PC-3 (cell line): ENCODE measurements around the gene XRCC2. TPM values are rescaled to one million over a fixed set of nuclear protein-coding genes. Genes with fewer than 3 reads are reported as not detected.
"Not testable (repeated sequence)": the region's sequence is repeated elsewhere in the genome, so short reads cannot be mapped to it uniquely, and the experiment has no call there.

ENCODE experiments used
- ATAC-seq: fragments of 200-7000 bp; cut with Tn5 transposase; 2 replicates; pipeline ENCODE4 v1.9.1; 2020; ENCODE audit warnings: mild to moderate bottlenecking, moderate library complexity
- BruUV-seq: library from RNA; stranded (reverse); fragments of 400-500 nt; replicated peaks from 2 replicates; lab custom pipeline; 2021; lab: Mats Ljungman, UMichigan
- CTCF ChIA-PET: fragments of 300-600 bp; sonication (Branson Sonifier 250); formaldehyde crosslinking; loops from one replicate; lab custom pipeline; 2022; ENCODE audit warnings: antibody characterized with exemption; lab: Charles Lee
- POLR2A ChIA-PET: fragments of 300-600 bp; sonication (Branson Sonifier 250); formaldehyde crosslinking; loops from one replicate; lab custom pipeline; 2022; ENCODE audit warnings: antibody characterized with exemption; ENCODE audit not compliant: unreplicated experiment; lab: Charles Lee
- DNase-seq: peaks from one replicate; pipeline ENCODE4 v3.0.0-alpha.2; 2015
- H2AFZ ChIP-seq: fragments of 300-600 bp; sonication (generic); 2 replicates; pipeline ENCODE4 v1.6.0; 2016; ENCODE audit warnings: antibody characterized with exemption, low read length
- H3F3A ChIP-seq: fragments of 300-600 bp; sonication (generic); one replicate; pipeline ENCODE4 v1.6.0; 2017; ENCODE audit warnings: antibody characterized with exemption, low read length, control low read depth, mild to moderate bottlenecking; ENCODE audit not compliant: unreplicated experiment
- H3K27ac ChIP-seq: fragments of 300-600 bp; sonication (generic); 2 replicates; pipeline ENCODE4 v1.5.1; 2016; ENCODE audit warnings: mild to moderate bottlenecking, low read length
- H3K27me3 ChIP-seq: fragments of 300-600 bp; sonication (generic); 2 replicates; pipeline ENCODE4 v1.6.1; 2016; ENCODE audit warnings: low read length, mixed read lengths
- H3K36me3 ChIP-seq: fragments of 300-600 bp; sonication (generic); 2 replicates; pipeline ENCODE4 v1.6.1; 2016; ENCODE audit warnings: low read depth, mixed run types, low read length, mixed read lengths
- H3K4me1 ChIP-seq: fragments of 300-600 bp; sonication (generic); 2 replicates; pipeline ENCODE4 v1.5.1; 2016; ENCODE audit warnings: low read length; ENCODE audit not compliant: insufficient read depth
- H3K4me2 ChIP-seq: fragments of 300-600 bp; sonication (generic); 2 replicates; pipeline ENCODE4 v1.6.0; 2016; ENCODE audit warnings: low read length
- H3K4me3 ChIP-seq: fragments of 300-600 bp; sonication (generic); 2 replicates; pipeline ENCODE4 v1.5.1; 2016; ENCODE audit warnings: mild to moderate bottlenecking, low read length, mixed read lengths
- H3K79me2 ChIP-seq: fragments of 300-600 bp; sonication (generic); 2 replicates; pipeline ENCODE4 v1.6.1; 2017; ENCODE audit warnings: low read length, mixed read lengths
- H3K9ac ChIP-seq: fragments of 300-600 bp; sonication (generic); 2 replicates; pipeline ENCODE4 v1.6.0; 2016; ENCODE audit warnings: mild to moderate bottlenecking, low read length
- H3K9me2 ChIP-seq: fragments of 300-600 bp; sonication (generic); replicated peaks from 2 replicates; pipeline ENCODE4 v1.6.1; 2016; ENCODE audit warnings: mixed run types, low read length, mixed read lengths
- H3K9me3 ChIP-seq: fragments of 300-600 bp; sonication (generic); 2 replicates; pipeline ENCODE4 v1.6.1; 2016; ENCODE audit warnings: low read length, mixed read lengths
- H4K20me1 ChIP-seq: fragments of 300-600 bp; sonication (generic); 2 replicates; pipeline ENCODE4 v1.6.1; 2016; ENCODE audit warnings: low read length, mixed read lengths
- EZH2 ChIP-seq: fragments of 300-600 bp; sonication (generic); IDR thresholded peaks from one replicate; pipeline ENCODE4 v1.6.1; 2017; ENCODE audit warnings: antibody characterized with exemption, mild to moderate bottlenecking, low read length; ENCODE audit not compliant: unreplicated experiment
- EZH2phosphoT487 ChIP-seq: fragments of 300-600 bp; sonication (generic); IDR thresholded peaks from 2 replicates; pipeline ENCODE4 v1.6.1; 2018; ENCODE audit warnings: mild to moderate bottlenecking, antibody characterized with exemption, low read length, borderline replicate concordance
- intact Hi-C: fragments of 100-400 bp; cut with micrococcal nuclease; formaldehyde crosslinking; loops from 2 replicates; pipeline ENCODE4 v1.9.0; 2023
- total RNA-seq: library from RNA; depleted of rRNA; stranded (reverse); fragments of >200 nt; gene quantifications from 2 replicates; pipeline ENCODE4 v1.2.3, GENCODE V29; 2014
- TF ChIP-seq, protein P1 (sequence below): fragments of 300-600 bp; sonication (generic); conservative IDR thresholded peaks from 2 replicates; pipeline ENCODE4 v1.5.1; 2017; ENCODE audit warnings: antibody characterized with exemption, low read depth, mild to moderate bottlenecking, low read length

XRCC2 gene
- total RNA-seq, 1 experiment from 2014 or later = 18.7 TPM

- Histone ChIP-seq H3K4me3 (no peak overlapping the region), H3K9me2 (no peaks in the 10 kb centered on the region), H3K9ac (no peak overlapping the region), H3K4me1 (peaks cover 6% of the 10 kb centered on the region; the same call in 1 of the 2 replicates), H3K79me2 (no peaks in the 10 kb centered on the region), H3K27ac (no peak overlapping the region), H3K27me3 (no peaks in the 10 kb centered on the region), H3K4me2 (no peak overlapping the region), H3K9me3 (peaks cover 11% of the 10 kb centered on the region), H3F3A (no peaks in the 10 kb centered on the region), H2AFZ (no peak overlapping the region), H3K36me3 (no peaks in the 10 kb centered on the region; the same call in 1 of the 2 replicates), H4K20me1 (no peaks in the 10 kb centered on the region)
- ATAC-seq (no peak), DNase-seq (no peak)
- TF ChIP-seq EZH2phosphoT487 = no peak
- TF ChIP-seq EZH2 = no peak
- TF ChIP-seq, protein P1, sequence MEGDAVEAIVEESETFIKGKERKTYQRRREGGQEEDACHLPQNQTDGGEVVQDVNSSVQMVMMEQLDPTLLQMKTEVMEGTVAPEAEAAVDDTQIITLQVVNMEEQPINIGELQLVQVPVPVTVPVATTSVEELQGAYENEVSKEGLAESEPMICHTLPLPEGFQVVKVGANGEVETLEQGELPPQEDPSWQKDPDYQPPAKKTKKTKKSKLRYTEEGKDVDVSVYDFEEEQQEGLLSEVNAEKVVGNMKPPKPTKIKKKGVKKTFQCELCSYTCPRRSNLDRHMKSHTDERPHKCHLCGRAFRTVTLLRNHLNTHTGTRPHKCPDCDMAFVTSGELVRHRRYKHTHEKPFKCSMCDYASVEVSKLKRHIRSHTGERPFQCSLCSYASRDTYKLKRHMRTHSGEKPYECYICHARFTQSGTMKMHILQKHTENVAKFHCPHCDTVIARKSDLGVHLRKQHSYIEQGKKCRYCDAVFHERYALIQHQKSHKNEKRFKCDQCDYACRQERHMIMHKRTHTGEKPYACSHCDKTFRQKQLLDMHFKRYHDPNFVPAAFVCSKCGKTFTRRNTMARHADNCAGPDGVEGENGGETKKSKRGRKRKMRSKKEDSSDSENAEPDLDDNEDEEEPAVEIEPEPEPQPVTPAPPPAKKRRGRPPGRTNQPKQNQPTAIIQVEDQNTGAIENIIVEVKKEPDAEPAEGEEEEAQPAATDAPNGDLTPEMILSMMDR = no peak
- intact Hi-C loops = loop anchor here (10.0 kb wide), 1 partner anchor 240 kb away; no protein-coding TSS in a partner anchor
- POLR2A ChIA-PET = no interaction called here
- no TSS peak for BruUV-seq
- CTCF ChIA-PET = no interaction called here
Measured at GRCh38 chr7:152704796-152705384, 28.9 kb upstream of the XRCC2 start.

DNA sequence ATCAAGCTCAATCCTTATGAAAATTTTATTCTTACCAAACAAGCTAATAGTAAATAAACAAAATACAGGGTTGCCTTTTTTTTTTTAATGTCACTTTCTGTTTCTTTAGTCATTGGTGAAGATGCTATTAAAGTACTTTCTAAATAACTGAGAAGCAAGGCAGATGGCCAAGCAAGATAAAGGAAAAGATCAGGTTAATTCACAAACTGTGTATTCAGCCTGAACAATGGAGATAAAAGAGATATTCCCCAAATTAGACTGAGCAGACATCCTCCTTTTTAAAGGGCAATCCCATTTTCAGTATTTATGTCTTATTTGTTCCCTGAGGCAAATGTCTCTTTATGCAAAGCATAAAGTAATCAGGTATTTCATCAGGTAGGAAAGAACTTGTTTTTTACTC is 23.1 kb upstream of the XRCC2 start:
- no peak overlapping the region for H3K4me2 ChIP-seq
- ChIA-PET POLR2A (no interaction called here), CTCF (no interaction called here)

DNA sequence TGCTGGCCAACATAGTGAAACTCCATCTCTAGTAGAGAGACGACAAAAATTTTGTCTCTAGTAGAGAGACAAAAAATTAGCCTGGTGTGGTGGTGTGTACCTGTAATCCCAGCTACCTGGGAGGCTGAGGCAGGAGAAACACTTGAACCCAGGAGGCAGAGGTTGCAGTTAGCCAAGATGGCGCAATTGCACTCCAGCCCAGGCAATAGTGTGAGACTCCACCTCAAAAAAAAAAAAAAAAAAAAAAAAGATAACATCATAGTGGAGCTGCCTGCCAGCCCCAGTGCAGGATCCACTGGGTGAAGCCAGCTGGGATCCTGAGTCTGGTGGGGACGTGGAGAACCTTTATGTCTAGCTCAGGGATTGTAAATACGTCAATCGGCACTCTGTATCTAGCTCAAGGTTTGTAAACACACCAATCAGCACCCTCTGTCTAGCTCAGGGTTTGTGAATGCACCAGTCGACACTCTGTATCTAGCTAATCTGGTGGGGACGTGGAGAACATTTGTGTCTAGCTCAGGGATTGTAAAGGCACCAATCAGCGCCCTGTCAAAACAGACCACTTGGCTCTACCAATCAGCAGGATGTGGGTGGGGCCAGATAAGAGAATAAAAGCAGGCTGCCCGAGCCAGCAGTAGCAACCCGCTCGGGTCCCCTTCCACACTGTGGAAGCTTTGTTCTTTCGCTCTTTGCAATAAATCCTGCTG is 21.5 kb upstream of the XRCC2 start:
- POLR2A ChIA-PET = interaction anchor here (0.6 kb wide), 1 partner anchor 16 kb away, joined by 3 read pairs; no protein-coding TSS in a partner anchor
- H3K4me3 ChIP-seq, ATAC-seq, H3K9me2 ChIP-seq, H4K20me1 ChIP-seq, DNase-seq, CTCF ChIA-PET, H3K4me2 ChIP-seq, intact Hi-C loops, H3K79me2 ChIP-seq, H3K9ac ChIP-seq, H3K27ac ChIP-seq, H3K36me3 ChIP-seq, H2AFZ ChIP-seq, H3K27me3 ChIP-seq, BruUV-seq, H3K9me3 ChIP-seq, H3F3A ChIP-seq, H3K4me1 ChIP-seq: not testable (repeated sequence)

More for the DNA sequence above, 23.1 kb upstream of the XRCC2 start:
- no peaks in the 10 kb centered on the region for H3K9me3 ChIP-seq
- intact Hi-C loops = no loop called here
- no peaks in the 10 kb centered on the region for H3K4me1 ChIP-seq
- no peaks in the 10 kb centered on the region for H3K9me2 ChIP-seq
- no peak overlapping the region for H3K9ac ChIP-seq
- H3K36me3 ChIP-seq = no peaks in the 10 kb centered on the region
- H3K27ac ChIP-seq = no peak overlapping the region
- H3K27me3 ChIP-seq = no peaks in the 10 kb centered on the region
- TF ChIP-seq, protein P1 = no peak
- TF ChIP-seq EZH2phosphoT487 (no peak), EZH2 (no peak)
- ATAC-seq (no peak), DNase-seq (no peak)
- no peaks in the 10 kb centered on the region for H3F3A ChIP-seq
- no peak overlapping the region for H3K4me3 ChIP-seq
- no peaks in the 10 kb centered on the region for H3K79me2 ChIP-seq
- H2AFZ ChIP-seq = no peak overlapping the region
- no TSS peak for BruUV-seq
- H4K20me1 ChIP-seq = no peaks in the 10 kb centered on the region

DNA sequence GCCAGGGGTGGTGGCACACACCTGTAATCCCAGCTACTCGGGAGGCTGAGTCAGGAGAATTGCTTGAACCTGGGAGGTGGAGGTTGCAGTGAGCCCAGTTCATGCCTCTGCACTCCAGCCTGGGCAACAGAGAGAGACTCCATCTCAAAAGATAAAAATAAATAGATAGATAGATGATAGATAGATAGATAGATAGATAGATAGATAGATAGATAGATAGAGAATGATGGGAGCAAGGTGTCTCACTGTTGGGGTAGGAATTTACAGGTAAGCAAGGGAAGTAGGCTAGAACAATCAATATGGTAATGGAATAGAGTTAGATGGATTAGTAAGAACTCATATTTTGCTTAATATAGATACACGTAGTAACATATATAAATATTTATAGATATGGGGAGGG is 16.3 kb upstream of the XRCC2 start:
- DNase-seq, H4K20me1 ChIP-seq, ATAC-seq, H3K36me3 ChIP-seq, H3K27ac ChIP-seq, H3K9me3 ChIP-seq, intact Hi-C loops, BruUV-seq, H3K9ac ChIP-seq, H3K4me2 ChIP-seq, H3K4me1 ChIP-seq, POLR2A ChIA-PET, H3F3A ChIP-seq, H2AFZ ChIP-seq, CTCF ChIA-PET, H3K9me2 ChIP-seq, H3K27me3 ChIP-seq, H3K79me2 ChIP-seq, H3K4me3 ChIP-seq: not testable (repeated sequence)
